Activated effector memory CD4-positive, alpha-beta T cell treated with Interleukin-2 at 50 U/mL for 16 hours (primary cell): ENCODE data around the gene POLR2H.

Experiments
- DNase-seq: peaks from one replicate; pipeline ENCODE4 v3.0.0-alpha.2; 2020

The POLR2H gene

GRCh38 chr3:184388164-184388935, 26.8 kb downstream of the POLR2H start:
- no peak for DNase-seq

GRCh38 chr3:184388936-184389230, 27.4 kb downstream of the POLR2H start:
- no peak for DNase-seq

- DNase-seq = no peak
Observed at GRCh38 chr3:184389384-184389783, 27.9 kb downstream of the POLR2H start.

DNA sequence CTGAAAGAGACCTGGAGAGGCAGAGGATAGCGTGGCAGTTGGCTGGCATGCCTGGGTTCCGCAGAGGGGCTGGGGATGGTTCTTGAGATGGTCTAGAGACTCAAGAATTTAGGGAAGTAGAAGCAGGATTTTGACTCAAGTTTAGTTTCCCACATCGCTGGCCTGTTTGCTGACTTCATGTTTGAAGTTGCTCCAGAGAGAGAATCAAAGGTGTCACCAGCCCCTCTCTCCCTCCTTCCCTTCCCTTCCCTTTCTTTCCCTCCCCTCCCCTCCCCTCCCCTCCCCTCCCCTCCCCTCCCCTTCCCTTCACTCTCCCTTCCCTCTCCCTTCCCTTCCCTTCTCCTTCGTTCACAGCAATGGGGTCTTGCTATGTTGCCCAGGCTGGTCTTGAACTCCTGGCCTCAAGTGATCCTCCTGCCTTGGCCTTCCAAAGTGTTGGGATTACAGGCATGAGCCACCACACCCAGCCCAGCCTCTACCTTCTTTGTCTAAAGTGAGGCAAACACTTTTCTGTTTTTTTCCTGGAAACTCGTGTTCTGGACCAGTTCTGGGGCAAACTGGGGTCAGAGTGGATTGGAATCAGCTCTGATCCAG, 28.5 kb downstream of the POLR2H start:
- DNase-seq = no peak

DNA sequence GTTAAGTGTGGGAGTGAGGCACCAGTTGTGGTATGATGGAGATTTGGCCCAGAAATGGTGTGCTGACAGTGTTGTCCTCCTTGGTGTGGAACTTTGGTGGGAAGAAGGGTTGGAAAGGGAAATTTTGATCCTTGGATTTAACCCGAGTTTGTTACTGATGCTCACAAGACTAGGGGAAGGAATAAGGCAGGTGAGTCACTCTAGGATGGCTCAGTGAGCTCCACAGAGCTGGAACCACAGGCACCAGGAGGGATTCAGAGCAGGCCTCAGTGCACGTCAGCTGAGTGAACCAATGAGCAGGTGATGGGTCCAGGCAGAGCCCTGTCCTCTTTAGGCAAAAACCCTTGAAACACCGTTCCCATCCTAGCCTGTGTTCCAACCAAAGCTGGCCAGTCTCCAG, 29.8 kb downstream of the POLR2H start:
- DNase-seq = no peak

DNA sequence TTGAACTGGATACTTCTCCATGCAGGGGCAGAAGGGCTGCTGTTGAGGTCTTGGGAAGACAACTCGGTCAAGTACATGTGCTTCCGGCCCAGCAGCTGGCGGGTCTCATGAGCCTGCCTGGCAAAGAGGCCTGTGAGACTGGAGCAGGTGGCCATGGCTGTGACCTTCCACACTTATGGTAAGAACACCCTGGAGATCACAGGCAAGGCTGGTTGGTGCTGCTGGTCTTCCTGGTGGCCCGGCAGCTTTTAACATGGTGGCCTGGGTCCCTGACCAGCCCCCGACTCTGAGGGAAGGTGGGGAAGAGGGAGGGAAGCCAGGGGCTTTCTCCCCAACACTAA, 33.8 kb downstream of the POLR2H start:
- no peak for DNase-seq

- no peak for DNase-seq
Observed at GRCh38 chr3:184399410-184399809, 37.9 kb downstream of the POLR2H start.

- DNase-seq = no peak
Observed at GRCh38 chr3:184405075-184406030, 43.8 kb downstream of the POLR2H start.

GRCh38 chr3:184409331-184409926, 47.9 kb downstream of the POLR2H start:
- no peak for DNase-seq

DNA sequence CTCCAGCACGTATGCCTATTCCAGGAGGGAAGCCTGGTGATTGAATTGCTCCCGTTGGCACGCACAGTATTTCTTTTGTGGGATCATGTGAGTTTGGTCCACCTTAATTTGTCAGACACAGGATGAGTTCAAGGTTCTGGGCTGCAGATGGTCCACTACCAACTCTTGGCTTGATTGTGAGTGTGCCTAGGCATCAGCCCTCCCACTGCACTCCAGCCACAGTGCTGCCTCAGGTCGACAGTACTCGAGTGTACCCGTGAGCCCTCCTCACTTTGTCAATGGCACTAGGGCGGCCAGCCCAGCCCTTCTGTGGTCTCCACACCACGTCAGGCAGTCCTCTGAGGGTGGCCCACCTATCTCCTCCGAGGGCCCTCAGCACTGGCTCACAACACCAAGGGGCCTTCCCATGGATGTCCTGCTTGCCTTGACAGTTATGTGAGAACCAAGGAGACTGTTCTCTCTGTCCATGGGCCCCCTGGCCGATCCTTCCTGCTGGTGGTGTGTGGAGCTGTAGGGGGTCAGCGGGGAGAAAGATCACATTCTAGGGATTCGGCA, 48.5 kb downstream of the POLR2H start:
- no peak for DNase-seq

GRCh38 chr3:184414418-184415202, 53.1 kb downstream of the POLR2H start:
- no peak for DNase-seq

- DNase-seq = no peak
Observed at GRCh38 chr3:184415203-184415490, 53.6 kb downstream of the POLR2H start.

DNA sequence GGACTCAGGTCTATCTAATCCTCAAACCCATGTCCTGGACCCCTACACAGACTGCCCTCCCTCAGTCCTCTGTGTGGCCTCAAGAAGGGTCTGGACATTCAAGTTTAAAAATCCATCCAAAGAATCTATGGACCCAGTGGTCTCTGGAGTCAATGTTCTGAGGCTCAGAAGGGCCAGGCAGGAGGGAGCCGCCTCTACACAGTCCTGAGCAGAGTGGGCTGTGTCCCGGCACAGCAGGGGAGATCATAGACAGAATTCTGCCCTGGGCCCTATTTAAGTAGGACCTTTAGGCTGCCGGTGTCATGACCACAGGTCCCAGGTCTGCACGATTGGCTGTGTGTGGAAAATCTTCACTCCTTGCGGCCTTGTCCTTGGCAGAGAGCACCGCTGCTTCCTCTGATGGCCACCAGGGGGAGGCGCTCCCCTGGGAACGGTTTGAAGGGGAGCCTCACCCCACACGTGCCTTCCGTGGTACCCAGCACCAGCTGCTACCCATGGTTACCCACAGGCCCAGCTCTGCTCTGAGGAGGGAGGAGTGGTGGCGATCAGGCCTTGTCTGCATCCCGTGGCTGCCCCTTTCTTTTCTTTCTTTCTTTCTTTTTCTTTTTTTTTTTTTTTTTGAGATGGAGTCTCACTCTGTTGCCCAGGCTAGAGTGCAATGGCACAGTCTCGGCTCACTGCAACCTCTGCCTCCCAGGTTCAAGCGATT, 56.3 kb downstream of the POLR2H start:
- DNase-seq = peak; percentile 46
